H1 (cell line): ENCODE results near the gene GRM8. TPM values are rescaled to one million over a fixed set of nuclear protein-coding genes. Genes with fewer than 3 reads are reported as not detected.

Experiments
- CTCF ChIA-PET: fragments of 300-600 bp; sonication (Branson Sonifier 250); formaldehyde crosslinking; loops from one replicate; lab custom pipeline; 2021; ENCODE audit not compliant: partially characterized antibody; lab: Charles Lee
- POLR2A ChIA-PET: fragments of 300-600 bp; sonication (Branson Sonifier 250); formaldehyde crosslinking; loops from one replicate; lab custom pipeline; 2021; ENCODE audit warnings: inconsistent platforms; ENCODE audit not compliant: partially characterized antibody; lab: Charles Lee
- DNase-seq, 2 experiments: peaks; one replicate each; pipeline versions ENCODE4 v3.0.0 to v3.0.0-alpha.2; 2010 to 2022; ENCODE audit warnings: low spot score in 2 of 2, low read depth in 1 of 2, mixed read lengths in 1 of 2
- FAIRE-seq: peaks from 2 replicates; lab custom pipeline; 2011; peaks lifted over from hg19 to GRCh38; lab: Jason Lieb, UNC
- H2AFZ ChIP-seq: 2 replicates; pipeline ENCODE4 v1.8.1; 2012; ENCODE audit warnings: low read length, inconsistent platforms
- H2AK5ac ChIP-seq: 2 replicates; pipeline ENCODE4 v1.6.1; 2013; ENCODE audit warnings: low read depth, low read length
- H2BK120ac ChIP-seq: replicated peaks from 2 replicates; pipeline ENCODE3; 2013; ENCODE audit warnings: low read depth, low read length, inconsistent platforms
- H2BK12ac ChIP-seq: 2 replicates; pipeline ENCODE4 v1.6.1; 2013; ENCODE audit warnings: low read depth, low read length
- H2BK15ac ChIP-seq: 2 replicates; pipeline ENCODE4 v1.6.1; 2013; ENCODE audit warnings: low read length
- H2BK20ac ChIP-seq: 2 replicates; pipeline ENCODE4 v1.6.1; 2013; ENCODE audit warnings: low read length
- H2BK5ac ChIP-seq: 2 replicates; pipeline ENCODE4 v1.6.1; 2013; ENCODE audit warnings: low read depth, low read length
- H3K14ac ChIP-seq: 2 replicates; pipeline ENCODE4 v1.6.1; 2013; ENCODE audit warnings: inconsistent platforms; ENCODE audit not compliant: insufficient read length
- H3K18ac ChIP-seq: 2 replicates; pipeline ENCODE4 v1.6.1; 2013; ENCODE audit warnings: low read length; ENCODE audit errors: extremely low read depth
- H3K23ac ChIP-seq: 2 replicates; pipeline ENCODE4 v1.6.1; 2013; ENCODE audit warnings: inconsistent platforms; ENCODE audit not compliant: insufficient read length
- H3K23me2 ChIP-seq: 2 replicates; pipeline ENCODE4 v1.6.1; 2013; ENCODE audit warnings: low read depth, low read length
- H3K27ac ChIP-seq: 2 replicates; pipeline ENCODE4 v1.6.1; 2011; ENCODE audit warnings: low read depth, low read length, inconsistent platforms
- H3K27me3 ChIP-seq, 4 experiments: replicated peaks in 1 of 4; 1 replicate in 1 of 4; 2 replicates in 3 of 4; pipeline versions ENCODE4 v1.6.1 to v1.8.1; 2011 to 2013; ENCODE audit warnings: low read length in 3 of 4, mild to moderate bottlenecking in 3 of 4, inconsistent platforms in 2 of 4, mixed read lengths in 2 of 4, moderate library complexity in 1 of 4; ENCODE audit not compliant: control insufficient read depth in 3 of 4, insufficient read depth in 3 of 4; ENCODE audit errors: extremely low read depth in 1 of 4
- H3K36me3 ChIP-seq, 4 experiments: 2 replicates each; pipeline versions ENCODE4 v1.6.1 to v1.8.1; 2011 to 2013; ENCODE audit warnings: mild to moderate bottlenecking in 4 of 4, low read length in 3 of 4, moderate library complexity in 2 of 4, control low read depth in 1 of 4, inconsistent platforms in 1 of 4; ENCODE audit not compliant: insufficient read depth in 4 of 4, control insufficient read depth in 2 of 4
- H3K4ac ChIP-seq: replicated peaks from 2 replicates; pipeline ENCODE3; 2013; ENCODE audit warnings: low read length, low read depth, mixed read lengths, inconsistent platforms; ENCODE audit not compliant: insufficient read length
- H3K4me1 ChIP-seq, 4 experiments: replicated peaks in 1 of 4; 1 replicate in 1 of 4; 2 replicates in 3 of 4; pipeline versions ENCODE4 v1.6.1 to v1.8.1; 2011 to 2013; ENCODE audit warnings: low read length in 3 of 4, inconsistent platforms in 2 of 4, mixed read lengths in 1 of 4; ENCODE audit not compliant: insufficient read depth in 4 of 4, control insufficient read depth in 3 of 4
- H3K4me2 ChIP-seq, 2 experiments: 2 replicates each; pipeline versions ENCODE4 v1.6.1 to v1.8.1; 2011 to 2013; ENCODE audit warnings: low read depth in 2 of 2, low read length in 2 of 2, control low read depth in 1 of 2, inconsistent platforms in 1 of 2, mild to moderate bottlenecking in 1 of 2; ENCODE audit not compliant: insufficient read depth in 1 of 2
- H3K4me3 ChIP-seq, 4 experiments: fragments of 200-600, 300-600 bp in 1 of 4; sonication (generic), shearing (Covaris generic), sonication (Bioruptor Twin) in 1 of 4; 2 replicates each; pipeline versions ENCODE4 v1.5.1 to v1.8.1; 2011 to 2016; ENCODE audit warnings: low read length in 4 of 4, low read depth in 3 of 4, control low read depth in 2 of 4, inconsistent platforms in 2 of 4, mild to moderate bottlenecking in 2 of 4, mixed read lengths in 1 of 4, moderate library complexity in 1 of 4; ENCODE audit not compliant: insufficient read depth in 2 of 4; ENCODE audit errors: extremely low read depth in 1 of 4
- H3K56ac ChIP-seq: replicated peaks from 2 replicates; pipeline ENCODE3; 2013; ENCODE audit warnings: low read depth, mild to moderate bottlenecking, mixed read lengths, low read length, inconsistent platforms; ENCODE audit not compliant: insufficient read length
- H3K79me1 ChIP-seq: 2 replicates; pipeline ENCODE4 v1.6.1; 2013; ENCODE audit warnings: low read depth, low read length, control low read depth
- H3K79me2 ChIP-seq, 2 experiments: 2 replicates each; pipeline versions ENCODE4 v1.6.1 to v1.8.1; 2012 to 2013; ENCODE audit warnings: low read length in 2 of 2, mild to moderate bottlenecking in 2 of 2, inconsistent platforms in 1 of 2; ENCODE audit not compliant: insufficient read depth in 2 of 2, control insufficient read depth in 1 of 2
- H3K9ac ChIP-seq, 4 experiments: replicated peaks in 1 of 4; 1 replicate in 1 of 4; 2 replicates in 3 of 4; pipeline versions ENCODE4 v1.6.1 to v1.8.1; 2011 to 2013; ENCODE audit warnings: low read depth in 3 of 4, low read length in 3 of 4, control low read depth in 2 of 4, mild to moderate bottlenecking in 2 of 4, moderate library complexity in 2 of 4, inconsistent platforms in 1 of 4; ENCODE audit errors: extremely low read depth in 1 of 4
- H3K9me3 ChIP-seq, 2 experiments: 2 replicates each; pipeline versions ENCODE4 v1.6.1 to v1.8.1; 2012 to 2013; ENCODE audit warnings: mild to moderate bottlenecking in 2 of 2, moderate library complexity in 2 of 2, control low read depth in 1 of 2, inconsistent platforms in 1 of 2, low read depth in 1 of 2, low read length in 1 of 2, mixed read lengths in 1 of 2; ENCODE audit not compliant: insufficient read depth in 2 of 2
- H4K20me1 ChIP-seq, 2 experiments: replicated peaks in 1 of 2; 2 replicates each; pipeline versions ENCODE3 to v1.8.1; 2011 to 2013; ENCODE audit warnings: inconsistent platforms in 2 of 2, low read length in 2 of 2, mild to moderate bottlenecking in 1 of 2; ENCODE audit not compliant: insufficient read depth in 2 of 2, control insufficient read depth in 1 of 2
- H4K5ac ChIP-seq: 2 replicates; pipeline ENCODE4 v1.6.1; 2013; ENCODE audit warnings: low read length, low read depth, mixed read lengths, inconsistent platforms; ENCODE audit not compliant: insufficient read length
- H4K8ac ChIP-seq: 2 replicates; pipeline ENCODE4 v1.8.0; 2013; ENCODE audit warnings: mild to moderate bottlenecking, moderate library complexity, low read length, inconsistent platforms; ENCODE audit not compliant: insufficient read depth; ENCODE audit errors: extremely low read depth
- H4K91ac ChIP-seq: replicated peaks from 2 replicates; pipeline ENCODE3; 2013; ENCODE audit warnings: low read length, mixed read lengths, inconsistent platforms; ENCODE audit not compliant: insufficient read length
- BACH1 ChIP-seq: IDR thresholded peaks from 2 replicates; pipeline ENCODE4 v1.6.1; 2012; ENCODE audit warnings: low read length, improper control_type of control experiment
- RAD21 ChIP-seq, 2 experiments: IDR thresholded peaks in 1 of 2; conservative IDR thresholded peaks in 1 of 2; 2 replicates each; pipeline ENCODE4 v1.6.1; 2011; ENCODE audit warnings: low read depth in 2 of 2, low read length in 2 of 2, improper control_type of control experiment in 1 of 2, inconsistent platforms in 1 of 2, mild to moderate bottlenecking in 1 of 2, moderate library complexity in 1 of 2
- WGBS, 2 experiments: shearing (Covaris generic) in 1 of 2; methylation state at CpG; one replicate each; pipeline versions ENCODE4 v1.1.6 to v1.1.7; 2013 to 2015; ENCODE audit warnings: low lambda C conversion rate in 2 of 2, mixed read lengths in 2 of 2, inconsistent platforms in 1 of 2, low coverage in 1 of 2, missing lambda C conversion rate in 1 of 2; ENCODE audit not compliant: insufficient replicate concordance in 2 of 2, insufficient coverage in 1 of 2, insufficient read length in 1 of 2; ENCODE audit errors: extremely low coverage in 1 of 2, missing lambda C conversion rate in 1 of 2; 5-methylcytosine and 5-hydroxymethylcytosine counted together
- polyA plus RNA-seq, 7 experiments: library from polyadenylated mRNA; depleted of rRNA in 3 of 7; stranded (reverse) in 5 of 7; unstranded in 2 of 7; fragments of >200 nt in 5 of 7; fragments of 200-250 nt in 2 of 7; gene quantifications; 1 replicate in 5 of 7; 2 replicates in 1 of 7; 4 replicates in 1 of 7; pipeline versions ENCODE4 v1.2.1 to v1.2.3, GENCODE V29; 2011 to 2013; ENCODE audit warnings: missing spikeins in 2 of 7, mixed read lengths in 2 of 7
- total RNA-seq: library from RNA; stranded (reverse); fragmentation: NEBNext Ultra II Directional; extraction: Animal tissue kit (Norgen Biotek cat#: 25700); gene quantifications from 2 replicates; pipeline ENCODE4 v1.2.1, GENCODE V29; 2021
- TF ChIP-seq, protein P1 (sequence below), 3 experiments: IDR thresholded peaks; 1 replicate in 2 of 3; 2 replicates in 1 of 3; pipeline versions ENCODE4 v1.5.1 to v1.6.1; 2011; ENCODE audit warnings: low read length in 3 of 3, mild to moderate bottlenecking in 3 of 3, inconsistent platforms in 2 of 3, low read depth in 1 of 3, moderate library complexity in 1 of 3; ENCODE audit not compliant: insufficient read depth in 1 of 3; ENCODE audit errors: control extremely low read depth in 1 of 3

The GRM8 gene
- total and polyA plus RNA-seq, 2 of the 8 experiments (the other 6 are each of a cell fraction or from before 2014, with no cell fraction given), result 2.6 to 2.8 TPM

DNA sequence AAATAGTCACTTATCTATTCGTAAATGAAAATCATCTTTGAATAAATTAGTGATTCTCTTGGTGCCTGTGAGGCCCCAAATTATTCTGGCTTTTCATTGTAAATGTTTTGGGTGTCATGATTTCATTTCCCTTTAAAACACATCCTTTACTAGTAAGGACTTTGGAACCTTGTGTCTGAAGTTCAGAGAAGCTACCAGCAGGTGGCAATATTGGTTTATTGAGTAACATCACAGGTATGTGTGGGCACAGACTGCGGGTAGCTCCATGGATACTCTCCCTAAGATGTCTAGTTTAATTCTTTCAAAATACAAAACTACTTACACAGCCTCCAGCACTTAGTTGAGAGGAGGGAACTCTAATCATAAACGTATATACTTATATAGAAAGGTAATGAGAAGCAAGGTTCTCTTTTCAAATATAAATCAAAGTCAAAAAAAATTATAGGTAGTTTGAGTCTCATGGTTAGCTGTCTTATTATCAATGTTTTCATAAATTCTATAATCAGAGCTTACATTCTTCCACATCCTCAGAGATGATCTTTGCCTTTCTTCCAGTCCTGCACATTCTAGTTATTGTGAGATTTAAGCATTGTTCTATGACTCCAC lies 449.6 kb downstream of the GRM8 start:
- POLR2A ChIA-PET, result no interaction called here
- TF ChIP-seq RAD21 (IDR thresholded peaks at IDR 0.05 in 1 of 2, conservative IDR thresholded peaks at IDR 0.05 in 1 of 2; ENCODE audit: low read depth in 2 of 2, low read length in 2 of 2), result peak; percentile 91 to 94
- TF ChIP-seq BACH1, result no peak
- TF ChIP-seq, protein P1, sequence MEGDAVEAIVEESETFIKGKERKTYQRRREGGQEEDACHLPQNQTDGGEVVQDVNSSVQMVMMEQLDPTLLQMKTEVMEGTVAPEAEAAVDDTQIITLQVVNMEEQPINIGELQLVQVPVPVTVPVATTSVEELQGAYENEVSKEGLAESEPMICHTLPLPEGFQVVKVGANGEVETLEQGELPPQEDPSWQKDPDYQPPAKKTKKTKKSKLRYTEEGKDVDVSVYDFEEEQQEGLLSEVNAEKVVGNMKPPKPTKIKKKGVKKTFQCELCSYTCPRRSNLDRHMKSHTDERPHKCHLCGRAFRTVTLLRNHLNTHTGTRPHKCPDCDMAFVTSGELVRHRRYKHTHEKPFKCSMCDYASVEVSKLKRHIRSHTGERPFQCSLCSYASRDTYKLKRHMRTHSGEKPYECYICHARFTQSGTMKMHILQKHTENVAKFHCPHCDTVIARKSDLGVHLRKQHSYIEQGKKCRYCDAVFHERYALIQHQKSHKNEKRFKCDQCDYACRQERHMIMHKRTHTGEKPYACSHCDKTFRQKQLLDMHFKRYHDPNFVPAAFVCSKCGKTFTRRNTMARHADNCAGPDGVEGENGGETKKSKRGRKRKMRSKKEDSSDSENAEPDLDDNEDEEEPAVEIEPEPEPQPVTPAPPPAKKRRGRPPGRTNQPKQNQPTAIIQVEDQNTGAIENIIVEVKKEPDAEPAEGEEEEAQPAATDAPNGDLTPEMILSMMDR (IDR thresholded peaks at IDR 0.05; ENCODE audit: control extremely low read depth in 1 of 3, insufficient read depth in 1 of 3, low read depth in 1 of 3, low read length in 3 of 3), result peak in 2 of 3 experiments; percentile 65 to 78; a peak in 3 of 4 replicates
- H3K18ac ChIP-seq, result no peak overlapping the region

More for the DNA sequence above, 449.6 kb downstream of the GRM8 start:
- Histone ChIP-seq H2AK5ac (no peak overlapping the region), H3K36me3 (peaks cover 0 to 3% (median 0%) of the 10 kb centered on the region in 4 experiments; a peak in 1 of 8 replicates), H4K5ac (no peak overlapping the region), H2BK120ac (no peak overlapping the region), H3K79me2 (no peaks in the 10 kb centered on the region), H2BK20ac (no peak overlapping the region), H2AFZ (no peak overlapping the region), H3K56ac (no peak overlapping the region), H3K79me1 (no peaks in the 10 kb centered on the region), H3K27ac (no peak overlapping the region), H4K8ac (no peak overlapping the region), H3K23ac (no peak overlapping the region), H4K20me1 (no peaks in the 10 kb centered on the region), H3K14ac (no peak overlapping the region), H4K91ac (no peak overlapping the region), H3K4me1 (peaks cover 0 to 6% (median 0%) of the 10 kb centered on the region in 4 experiments; a peak in 1 of 7 replicates), H3K9me3 (peaks cover 0 to 4% of the 10 kb centered on the region in 2 experiments; a peak in 1 of 4 replicates), H3K9ac (no peak overlapping the region), H2BK12ac (no peak overlapping the region), H3K23me2 (no peaks in the 10 kb centered on the region), H3K4ac (no peak overlapping the region), H2BK5ac (no peak overlapping the region), H3K4me2 (no peak overlapping the region), H2BK15ac (no peak overlapping the region), H3K27me3 (no peaks in the 10 kb centered on the region), H3K4me3 (no peak overlapping the region)
- DNase-seq (peak; percentile 5 to 61), FAIRE-seq (peak; percentile 58)
- WGBS, 2 experiments, result 14% methylated on average over 3 of the region's 3 CpGs; no CpG with 5 or more reads in 1 of the 2 experiments
- CTCF ChIA-PET, result interaction anchor here (0.5 to 4.3 kb wide), 59 partner anchors 8 to 715 kb away, joined by 3 to 23 read pairs (median 4); no protein-coding TSS in a partner anchor
